Activated CD4-positive, CD25-positive, alpha-beta regulatory T cell treated with anti-CD3 and anti-CD28 coated beads, Interleukin-2, amount 50 U/mL, for 16 hours (primary cell): ENCODE results near the gene MXI1.

Experiments
- DNase-seq: peaks from one replicate; pipeline ENCODE4 v3.0.0-alpha.2; 2020; ENCODE audit warnings: low read depth, low spot score

MXI1 gene

GRCh38 chr10:110274647-110275046 lies 67.2 kb downstream of the MXI1 start:
- no peak for DNase-seq

GRCh38 chr10:110275128-110275729 lies 67.8 kb downstream of the MXI1 start:
- DNase-seq, result no peak

- no peak for DNase-seq
Measured at GRCh38 chr10:110276603-110277002, 69.2 kb downstream of the MXI1 start.

GRCh38 chr10:110277591-110277990 lies 70.2 kb downstream of the MXI1 start:
- DNase-seq, result no peak

GRCh38 chr10:110278562-110279406 lies 71.4 kb downstream of the MXI1 start:
- DNase-seq, result no peak

GRCh38 chr10:110279407-110279986 lies 72.1 kb downstream of the MXI1 start:
- DNase-seq, result no peak

GRCh38 chr10:110284262-110284661 lies 76.9 kb downstream of the MXI1 start:
- no peak for DNase-seq

GRCh38 chr10:110285501-110285900 lies 78.1 kb downstream of the MXI1 start:
- no peak for DNase-seq

- no peak for DNase-seq
Measured at GRCh38 chr10:110286841-110287240, 79.4 kb downstream of the MXI1 start.

- DNase-seq, result no peak
Measured at GRCh38 chr10:110296966-110297365, 89.6 kb downstream of the MXI1 start.

GRCh38 chr10:110300486-110300986 lies 93.1 kb downstream of the MXI1 start:
- no peak for DNase-seq

GRCh38 chr10:110303681-110304080 lies 96.3 kb downstream of the MXI1 start:
- DNase-seq, result no peak

GRCh38 chr10:110304394-110304779 lies 97.0 kb downstream of the MXI1 start:
- DNase-seq, result no peak

- peak; percentile 89 for DNase-seq
Measured at GRCh38 chr10:110304780-110305421, 97.5 kb downstream of the MXI1 start, which contains the start of gene SMNDC1. Gene SMNDC1, minus strand, starts transcription at chr10:110304920. Its CDS starts 1,333 bp downstream, at chr10:110303587.

- peak; percentile 38 for DNase-seq
Measured at GRCh38 chr10:110305767-110306451, 98.5 kb downstream of the MXI1 start.

- DNase-seq, result no peak
Measured at GRCh38 chr10:110306452-110306768, 99.0 kb downstream of the MXI1 start.

GRCh38 chr10:110307805-110308204 lies 100.4 kb downstream of the MXI1 start:
- no peak for DNase-seq

GRCh38 chr10:110310741-110311140 lies 103.3 kb downstream of the MXI1 start:
- DNase-seq, result no peak

- DNase-seq, result no peak
Measured at GRCh38 chr10:110311357-110311949, 104.0 kb downstream of the MXI1 start.

- no peak for DNase-seq
Measured at GRCh38 chr10:110312206-110312605, 104.8 kb downstream of the MXI1 start.

GRCh38 chr10:110313674-110314073 lies 106.3 kb downstream of the MXI1 start:
- no peak for DNase-seq
